GM18508 (cell line): ENCODE data around the gene HECTD1.
"Not testable (repeated sequence)": the region's sequence is repeated elsewhere in the genome, so short reads cannot be mapped to it uniquely, and the experiment has no call there.

Experiments used
- ATAC-seq: cut with Tn5 transposase; IDR thresholded peaks from one replicate; pipeline ENCODE4 v1.9.1; 2021; ENCODE audit warnings: moderate number of reproducible peaks; ENCODE audit not compliant: insufficient read depth, unreplicated experiment

HECTD1 gene

GRCh38 chr14:31197671-31198070, 9.9 kb downstream of the HECTD1 start:
- no peak for ATAC-seq

DNA sequence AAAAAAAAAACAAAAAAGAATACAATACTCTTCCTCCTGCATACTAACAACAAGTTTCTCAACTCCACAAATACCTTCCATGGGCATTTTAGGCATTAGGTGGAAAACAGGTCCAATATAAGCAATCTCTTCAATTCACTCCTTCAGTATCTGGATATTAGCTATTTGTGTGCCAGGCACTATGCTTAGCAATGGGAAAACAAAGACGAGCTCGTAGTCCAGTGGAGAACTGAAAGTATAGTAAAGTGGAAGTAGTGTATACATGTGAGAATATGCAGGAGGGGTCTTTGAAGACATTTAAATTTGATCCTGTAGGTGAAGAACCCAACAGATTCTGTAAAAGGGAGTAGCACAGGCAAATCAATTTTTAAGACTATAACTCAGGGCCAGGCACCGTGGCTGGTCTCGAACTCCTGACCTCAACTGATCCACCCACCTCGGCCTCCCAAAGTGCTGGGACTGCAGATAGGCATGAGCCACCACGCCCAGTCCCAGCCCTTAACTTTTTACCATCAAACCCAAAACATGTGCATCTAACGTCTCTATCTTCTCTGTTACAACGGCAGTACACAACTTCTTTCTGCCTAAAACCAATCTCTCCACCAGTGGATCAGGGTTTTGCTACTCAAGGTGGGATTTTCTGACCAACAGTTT, 10.6 kb downstream of the HECTD1 start:
- no peak for ATAC-seq

DNA sequence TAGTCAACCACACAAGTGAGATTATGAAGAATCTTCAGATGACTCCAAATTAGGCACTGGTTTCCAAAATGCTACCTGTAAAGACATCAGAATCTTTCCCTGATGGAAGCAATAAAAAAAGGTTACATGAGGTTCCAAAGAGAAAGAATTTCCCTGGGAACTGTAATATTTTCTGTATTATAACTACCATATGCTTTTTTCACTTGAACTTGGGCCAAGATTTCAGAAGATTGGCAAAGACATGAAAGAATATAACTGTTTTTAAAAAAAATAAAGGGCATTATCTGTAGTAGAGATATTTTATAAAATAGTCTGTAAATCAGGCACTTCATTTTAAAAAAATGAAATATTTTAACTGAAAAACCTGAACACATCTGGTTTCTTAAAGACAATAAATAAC, 12.9 kb downstream of the HECTD1 start:
- no peak for ATAC-seq

- ATAC-seq, result no peak
These were observed 13.5 kb downstream of the HECTD1 start for GRCh38 chr14:31194095-31194494.

- not testable (repeated sequence) for ATAC-seq
These were observed 15.0 kb downstream of the HECTD1 start for GRCh38 chr14:31192544-31192943.

GRCh38 chr14:31190717-31191263, 16.8 kb downstream of the HECTD1 start:
- ATAC-seq, result no peak

GRCh38 chr14:31190219-31190603, 17.4 kb downstream of the HECTD1 start:
- no peak for ATAC-seq

DNA sequence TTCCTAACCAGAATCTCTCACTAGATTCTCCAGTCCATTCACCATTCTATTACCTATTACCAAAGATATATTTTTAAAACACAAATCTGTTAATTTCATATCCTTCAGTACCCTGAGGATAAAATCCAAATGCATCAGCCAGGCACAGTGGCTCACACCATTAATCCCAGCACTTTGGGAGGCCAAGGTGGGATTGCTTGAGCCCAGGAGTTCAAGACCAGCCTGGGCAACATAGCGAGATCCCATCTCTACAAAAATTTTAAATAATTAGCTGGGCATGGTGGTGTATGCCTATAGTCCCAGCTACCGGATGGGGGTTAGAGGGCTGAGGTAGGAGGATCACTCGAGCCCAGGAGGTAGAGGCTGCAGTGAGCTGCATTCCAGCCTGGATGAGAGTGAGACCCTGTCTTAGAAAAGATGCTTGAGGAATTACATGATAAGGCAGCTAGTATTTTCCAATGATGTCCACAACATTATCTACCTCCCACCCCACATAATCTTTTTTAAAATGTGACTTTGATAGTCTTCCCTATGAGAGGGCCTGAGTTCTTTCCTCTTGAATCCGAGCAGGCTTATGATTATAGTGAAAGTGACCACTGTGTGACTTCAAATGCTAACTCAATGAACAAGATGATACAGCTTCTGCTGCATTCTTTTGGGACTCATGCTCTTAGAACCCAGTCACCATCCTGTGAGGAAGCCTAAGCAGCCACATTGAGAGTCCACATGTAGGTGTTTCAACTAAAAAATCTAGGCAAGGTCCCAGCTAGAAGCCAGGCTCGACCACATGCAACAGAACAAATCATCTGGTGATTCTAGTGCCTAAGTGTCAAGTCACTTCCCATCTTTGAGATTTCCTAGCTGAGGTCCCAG, 18.0 kb downstream of the HECTD1 start:
- no peak for ATAC-seq

- no peak for ATAC-seq
These were observed 18.8 kb downstream of the HECTD1 start for GRCh38 chr14:31188744-31189143.

DNA sequence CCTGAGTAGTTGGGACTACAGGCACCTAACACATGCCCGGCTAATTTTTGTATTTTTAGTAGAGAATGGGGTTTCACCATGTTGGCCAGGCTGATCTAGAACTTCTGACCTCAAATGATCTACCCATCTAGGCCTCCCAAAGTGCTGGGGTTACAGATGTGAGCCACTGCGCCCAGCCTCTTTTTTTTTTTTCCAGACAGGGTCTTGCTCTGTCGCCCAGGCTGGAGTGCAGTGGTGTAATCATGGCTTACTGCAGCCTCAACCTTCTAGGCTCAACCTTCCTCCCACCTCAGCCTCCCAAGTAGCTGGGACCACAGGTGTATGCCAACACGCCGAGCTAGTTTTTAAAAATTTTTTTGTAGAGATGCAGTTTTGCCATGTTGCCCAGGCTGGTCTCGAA, 25.6 kb downstream of the HECTD1 start:
- not testable (repeated sequence) for ATAC-seq

- no peak for ATAC-seq
These were observed 26.3 kb downstream of the HECTD1 start for GRCh38 chr14:31181271-31181670.

- ATAC-seq, result no peak
These were observed 27.1 kb downstream of the HECTD1 start for GRCh38 chr14:31180299-31181051.

DNA sequence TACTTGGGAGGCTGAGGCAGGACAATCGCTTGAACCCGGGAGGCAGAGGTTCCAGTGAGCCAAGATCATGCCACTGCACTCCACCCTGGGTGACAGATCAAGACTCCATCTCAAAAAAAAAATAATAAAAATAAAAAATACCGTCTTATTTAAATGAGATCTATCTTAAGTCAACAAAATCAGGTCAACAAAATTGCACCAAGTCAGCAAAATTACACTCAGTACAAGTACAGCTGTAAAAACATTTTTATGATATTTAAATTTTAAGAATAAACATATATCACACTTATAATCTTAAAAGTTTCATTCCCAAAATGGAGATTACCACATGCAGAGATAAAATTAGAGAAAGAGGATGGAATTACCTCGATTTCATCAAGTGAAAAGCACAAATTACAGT, 33.2 kb downstream of the HECTD1 start:
- ATAC-seq, result no peak

DNA sequence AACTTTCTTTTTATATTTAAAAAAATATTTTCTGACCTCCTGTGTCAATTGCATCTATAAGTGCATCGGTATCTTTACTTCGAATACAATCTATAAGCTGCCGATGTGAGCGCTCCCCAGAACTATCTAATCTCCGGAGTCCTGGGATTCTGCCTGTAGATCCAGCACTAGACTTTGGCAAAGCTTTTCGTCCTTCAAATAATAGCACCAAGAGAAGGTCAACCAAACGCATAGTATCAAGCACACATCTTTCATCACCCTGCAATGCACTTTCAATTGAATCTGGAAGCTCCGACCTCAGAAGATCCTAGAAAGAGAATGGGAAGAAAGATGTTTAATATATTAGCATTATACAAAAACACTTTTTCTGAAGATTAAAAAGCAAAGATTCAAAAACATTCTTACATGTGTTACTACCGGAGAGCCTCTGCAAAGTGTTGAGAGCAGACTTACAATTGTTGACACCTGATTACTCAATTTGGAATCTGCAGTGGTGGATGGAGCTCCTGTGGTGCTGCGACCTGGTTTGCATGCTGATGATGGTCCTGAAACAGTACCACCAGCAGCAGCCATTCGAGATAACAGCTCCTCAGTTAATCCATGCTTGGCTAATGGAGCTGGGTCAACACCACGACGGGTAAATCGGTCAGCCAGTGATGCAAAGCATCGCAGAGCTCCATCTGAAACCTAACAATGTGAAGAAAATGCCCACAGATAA, 34.3 kb downstream of the HECTD1 start:
- no peak for ATAC-seq

GRCh38 chr14:31172084-31172483, 35.5 kb downstream of the HECTD1 start:
- no peak for ATAC-seq

GRCh38 chr14:31170411-31170810, 37.2 kb downstream of the HECTD1 start:
- no peak for ATAC-seq

- no peak for ATAC-seq
These were observed 37.7 kb downstream of the HECTD1 start for GRCh38 chr14:31169877-31170276.

- ATAC-seq, result no peak
These were observed 40.6 kb downstream of the HECTD1 start for GRCh38 chr14:31167032-31167431.

- no peak for ATAC-seq
These were observed 41.4 kb downstream of the HECTD1 start for GRCh38 chr14:31166271-31166561.

GRCh38 chr14:31164115-31164514, 43.5 kb downstream of the HECTD1 start:
- ATAC-seq, result no peak
